ENCODE data around the gene IRF3.

The IRF3 gene

GRCh38 chr19:49691243-49692146 lies 25.8 kb upstream of the IRF3 start:
- no peak overlapping the region for H3K4me3 ChIP-seq (IDR thresholded peaks at IDR 0.05; ENCODE audit: insufficient read depth, low read depth, low read length)
- H2AFZ ChIP-seq (ENCODE audit: low read depth): peak overlapping the region; percentile 42; the same call in 1 of the 2 replicates
- H3K27ac ChIP-seq: no peak overlapping the region
- no peak overlapping the region for H3K9ac ChIP-seq
- H4K20me1 ChIP-seq (ENCODE audit: insufficient read depth): no peaks in the 10 kb centered on the region
- no peaks in the 10 kb centered on the region for H3K36me3 ChIP-seq (ENCODE audit: insufficient read depth)
- no peaks in the 10 kb centered on the region for H3K27me3 ChIP-seq (ENCODE audit: insufficient read depth, low read depth)
- H3K4me2 ChIP-seq: peak overlapping the region; percentile 43; the same call in 1 of the 2 replicates
- TF ChIP-seq, protein P1, sequence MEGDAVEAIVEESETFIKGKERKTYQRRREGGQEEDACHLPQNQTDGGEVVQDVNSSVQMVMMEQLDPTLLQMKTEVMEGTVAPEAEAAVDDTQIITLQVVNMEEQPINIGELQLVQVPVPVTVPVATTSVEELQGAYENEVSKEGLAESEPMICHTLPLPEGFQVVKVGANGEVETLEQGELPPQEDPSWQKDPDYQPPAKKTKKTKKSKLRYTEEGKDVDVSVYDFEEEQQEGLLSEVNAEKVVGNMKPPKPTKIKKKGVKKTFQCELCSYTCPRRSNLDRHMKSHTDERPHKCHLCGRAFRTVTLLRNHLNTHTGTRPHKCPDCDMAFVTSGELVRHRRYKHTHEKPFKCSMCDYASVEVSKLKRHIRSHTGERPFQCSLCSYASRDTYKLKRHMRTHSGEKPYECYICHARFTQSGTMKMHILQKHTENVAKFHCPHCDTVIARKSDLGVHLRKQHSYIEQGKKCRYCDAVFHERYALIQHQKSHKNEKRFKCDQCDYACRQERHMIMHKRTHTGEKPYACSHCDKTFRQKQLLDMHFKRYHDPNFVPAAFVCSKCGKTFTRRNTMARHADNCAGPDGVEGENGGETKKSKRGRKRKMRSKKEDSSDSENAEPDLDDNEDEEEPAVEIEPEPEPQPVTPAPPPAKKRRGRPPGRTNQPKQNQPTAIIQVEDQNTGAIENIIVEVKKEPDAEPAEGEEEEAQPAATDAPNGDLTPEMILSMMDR (conservative IDR thresholded peaks at IDR 0.05; ENCODE audit: low read depth, low read length): no peak
- H3K79me2 ChIP-seq (ENCODE audit: insufficient read depth, low read depth): no peaks in the 10 kb centered on the region
- no peaks in the 10 kb centered on the region for H3K4me1 ChIP-seq (ENCODE audit: low read depth, poor library complexity, severe bottlenecking)

DNA sequence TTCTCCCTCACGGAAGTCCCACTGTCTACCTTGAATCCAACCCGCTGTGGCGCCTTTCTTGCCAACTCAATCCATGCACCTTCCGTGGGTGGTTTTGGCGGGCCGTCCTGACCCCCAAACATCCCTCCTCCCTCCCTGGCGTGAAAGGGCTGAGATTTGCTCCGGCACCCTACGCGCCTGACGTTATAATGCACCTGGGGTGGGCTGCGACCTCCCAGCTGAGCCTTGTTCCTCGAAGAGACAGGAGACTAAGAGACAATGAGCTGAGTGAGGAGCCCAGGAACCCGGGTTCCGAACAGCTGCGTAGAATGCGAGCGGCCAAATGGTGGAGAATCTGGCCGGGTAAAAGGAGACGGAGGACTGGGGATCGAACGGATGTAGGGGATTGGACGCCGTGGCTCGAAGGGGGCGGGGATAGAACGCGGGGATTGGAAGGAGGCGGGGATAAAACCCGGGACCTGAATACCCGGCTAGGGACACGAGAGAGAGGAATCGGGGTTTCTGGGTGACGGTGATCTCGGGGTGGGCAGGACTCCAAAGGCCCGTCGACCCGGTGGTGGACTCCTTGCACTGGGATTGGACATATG lies 25.1 kb upstream of the IRF3 start, which contains the start of gene CPT1C:
Gene CPT1C, plus strand, starts transcription at position 461 of the 587 bp plus-strand sequence. CDS start 1,137 bp downstream, outside the sequence.
- Histone ChIP-seq H2AFZ (ENCODE audit: low read depth) (peak within 1 kb of the TSS; percentile 42), H3K79me2 (ENCODE audit: insufficient read depth, low read depth) (no peaks in the 10 kb centered on the region), H3K27me3 (ENCODE audit: insufficient read depth, low read depth) (no peaks in the 10 kb centered on the region), H3K4me3 (IDR thresholded peaks at IDR 0.05; ENCODE audit: insufficient read depth, low read depth, low read length) (no peak within 1 kb of the TSS), H4K20me1 (ENCODE audit: insufficient read depth) (no peaks in the 10 kb centered on the region), H3K9ac (no peak within 1 kb of the TSS), H3K4me2 (peak within 1 kb of the TSS; percentile 43), H3K36me3 (ENCODE audit: insufficient read depth) (no peaks in the 10 kb centered on the region), H3K4me1 (ENCODE audit: low read depth, poor library complexity, severe bottlenecking) (no peaks in the 10 kb centered on the region), H3K27ac (no peak within 1 kb of the TSS)
- TF ChIP-seq, protein P1 (conservative IDR thresholded peaks at IDR 0.05; ENCODE audit: low read depth, low read length): no peak

GRCh38 chr19:49690079-49690655 lies 24.5 kb upstream of the IRF3 start:
- Histone ChIP-seq H3K9ac (no peak overlapping the region), H3K36me3 (ENCODE audit: insufficient read depth) (no peaks in the 10 kb centered on the region; the same call in 1 of the 2 replicates), H3K4me1 (ENCODE audit: low read depth, poor library complexity, severe bottlenecking) (no peaks in the 10 kb centered on the region), H3K4me3 (IDR thresholded peaks at IDR 0.05; ENCODE audit: insufficient read depth, low read depth, low read length) (no peak overlapping the region), H2AFZ (ENCODE audit: low read depth) (peak overlapping the region; percentile 42), H3K79me2 (ENCODE audit: insufficient read depth, low read depth) (no peaks in the 10 kb centered on the region), H3K27ac (no peak overlapping the region), H3K27me3 (ENCODE audit: insufficient read depth, low read depth) (no peaks in the 10 kb centered on the region), H4K20me1 (ENCODE audit: insufficient read depth) (no peaks in the 10 kb centered on the region), H3K4me2 (peak overlapping the region; percentile 43; the same call in 1 of the 2 replicates)
- TF ChIP-seq, protein P1 (conservative IDR thresholded peaks at IDR 0.05; ENCODE audit: low read depth, low read length): 0 out of 2 replicates have a peak, but pooled peaks have one; percentile 23

All from KMS-11 (cell line).